NCI-H2227 treated with DMSO at 0.1 percent for 48 hours (cell line): Measurements from ENCODE around the gene TTLL3.
A peak's percentile ranks its signal among the peaks of the same experiment; 100 is the strongest.
"Not testable (repeated sequence)": the region's sequence is repeated elsewhere in the genome, so short reads cannot be mapped to it uniquely, and the experiment has no call there.

Experiments used
- DNase-seq: peaks from one replicate; lab custom pipeline; 2025; lab: John Stamatoyannopoulos, UW

Gene TTLL3

GRCh38 chr3:9809615-9810432, at the start of gene TTLL3:
Gene TTLL3, plus strand, starts transcription at chr3:9810262. Its CDS starts 400 bp downstream, at chr3:9810662.
- DNase-seq, result peak; percentile 48

- no peak for DNase-seq
Observed at GRCh38 chr3:9760779-9761505, 49.1 kb upstream of the TTLL3 start.

- no peak for DNase-seq
Observed at GRCh38 chr3:9761919-9762318, 48.1 kb upstream of the TTLL3 start.

GRCh38 chr3:9762871-9763270, 47.2 kb upstream of the TTLL3 start:
- DNase-seq, result no peak

GRCh38 chr3:9765865-9766264, 44.2 kb upstream of the TTLL3 start:
- no peak for DNase-seq

- no peak for DNase-seq
Observed at GRCh38 chr3:9767418-9767817, 42.6 kb upstream of the TTLL3 start.

- DNase-seq, result no peak
Observed at GRCh38 chr3:9768141-9768775, 41.8 kb upstream of the TTLL3 start.

GRCh38 chr3:9769012-9769411, 41.0 kb upstream of the TTLL3 start:
- no peak for DNase-seq

- peak; percentile 47 for DNase-seq
Observed at GRCh38 chr3:9769426-9770275, 40.4 kb upstream of the TTLL3 start, which contains the start of gene CAMK1. Gene CAMK1, minus strand, starts transcription at chr3:9769947. Its CDS starts 2,198 bp downstream, at chr3:9767749.

GRCh38 chr3:9770276-9770812, 39.7 kb upstream of the TTLL3 start:
- DNase-seq, result no peak

- not testable (repeated sequence) for DNase-seq
Observed at GRCh38 chr3:9771007-9771406, 39.1 kb upstream of the TTLL3 start.

GRCh38 chr3:9776896-9777693, 33.0 kb upstream of the TTLL3 start:
- DNase-seq, result no peak

- no peak for DNase-seq
Observed at GRCh38 chr3:9777694-9778021, 32.4 kb upstream of the TTLL3 start.

GRCh38 chr3:9778143-9779074, 31.7 kb upstream of the TTLL3 start:
- no peak for DNase-seq

- DNase-seq, result no peak
Observed at GRCh38 chr3:9779075-9779593, 30.9 kb upstream of the TTLL3 start.

GRCh38 chr3:9779721-9780457, 30.2 kb upstream of the TTLL3 start:
- DNase-seq, result no peak

GRCh38 chr3:9780458-9780812, 29.6 kb upstream of the TTLL3 start:
- DNase-seq, result no peak

- DNase-seq, result no peak
Observed at GRCh38 chr3:9780910-9781309, 29.2 kb upstream of the TTLL3 start.

- no peak for DNase-seq
Observed at GRCh38 chr3:9781551-9781950, 28.5 kb upstream of the TTLL3 start.
